22Rv1 (cell line): ENCODE data around the gene XXYLT1.

Experiments
- ZFX ChIP-seq: fragments of 450-650 bp; IDR thresholded peaks from 2 replicates; pipeline ENCODE4 v1.6.1; 2017; ENCODE audit warnings: antibody characterized with exemption, borderline replicate concordance
- TF ChIP-seq, protein P1 (sequence below): fragments of 450-650 bp; IDR thresholded peaks from 2 replicates; pipeline ENCODE4 v1.5.1; 2017; ENCODE audit warnings: mild to moderate bottlenecking

DNA sequence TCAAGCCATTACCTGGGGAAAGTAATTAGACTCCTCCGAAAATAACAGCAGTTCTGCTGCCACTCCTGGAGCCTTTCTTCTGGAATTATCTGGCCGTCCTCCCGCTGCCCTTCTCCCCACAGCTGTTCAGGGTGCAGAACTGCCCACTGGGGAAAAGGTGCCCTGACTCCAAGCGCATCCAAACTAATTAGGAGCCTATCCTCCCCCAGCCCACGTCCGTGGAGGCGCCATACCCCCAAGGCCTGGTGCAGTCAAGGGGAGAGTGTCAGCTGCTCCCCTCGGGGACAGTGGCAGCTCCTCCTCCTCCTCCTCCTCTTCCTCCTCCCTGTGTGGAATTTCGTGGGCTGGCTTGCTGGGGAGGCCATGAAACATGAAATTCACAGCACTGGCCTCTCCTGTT, 177.2 kb downstream of the XXYLT1 start:
- TF ChIP-seq, protein P1, sequence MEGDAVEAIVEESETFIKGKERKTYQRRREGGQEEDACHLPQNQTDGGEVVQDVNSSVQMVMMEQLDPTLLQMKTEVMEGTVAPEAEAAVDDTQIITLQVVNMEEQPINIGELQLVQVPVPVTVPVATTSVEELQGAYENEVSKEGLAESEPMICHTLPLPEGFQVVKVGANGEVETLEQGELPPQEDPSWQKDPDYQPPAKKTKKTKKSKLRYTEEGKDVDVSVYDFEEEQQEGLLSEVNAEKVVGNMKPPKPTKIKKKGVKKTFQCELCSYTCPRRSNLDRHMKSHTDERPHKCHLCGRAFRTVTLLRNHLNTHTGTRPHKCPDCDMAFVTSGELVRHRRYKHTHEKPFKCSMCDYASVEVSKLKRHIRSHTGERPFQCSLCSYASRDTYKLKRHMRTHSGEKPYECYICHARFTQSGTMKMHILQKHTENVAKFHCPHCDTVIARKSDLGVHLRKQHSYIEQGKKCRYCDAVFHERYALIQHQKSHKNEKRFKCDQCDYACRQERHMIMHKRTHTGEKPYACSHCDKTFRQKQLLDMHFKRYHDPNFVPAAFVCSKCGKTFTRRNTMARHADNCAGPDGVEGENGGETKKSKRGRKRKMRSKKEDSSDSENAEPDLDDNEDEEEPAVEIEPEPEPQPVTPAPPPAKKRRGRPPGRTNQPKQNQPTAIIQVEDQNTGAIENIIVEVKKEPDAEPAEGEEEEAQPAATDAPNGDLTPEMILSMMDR: no peak
- TF ChIP-seq ZFX: no peak
